DND-41 (cell line): Measurements from ENCODE around the gene ZNF512B.

Experiments
- ATAC-seq: fragments of 200-7000 bp; cut with Tn5 transposase; 3 replicates; pipeline ENCODE4 v1.9.1; 2021; ENCODE audit warnings: low read depth; ENCODE audit not compliant: insufficient read depth
- DNase-seq: peaks from one replicate; pipeline ENCODE4 v3.0.0-alpha.2; 2020
- H2AFZ ChIP-seq: 2 replicates; pipeline ENCODE4 v1.6.0; 2012; ENCODE audit warnings: low read depth, low read length
- H3K27ac ChIP-seq: 2 replicates; pipeline ENCODE4 v1.5.1; 2012; ENCODE audit warnings: low read length, inconsistent platforms
- H3K27me3 ChIP-seq: fragments of 200-600 bp; sonication (generic); 2 replicates; pipeline ENCODE4 v1.6.0; 2012; ENCODE audit warnings: low read length, mild to moderate bottlenecking, inconsistent platforms; ENCODE audit not compliant: insufficient read depth, poor library complexity
- H3K36me3 ChIP-seq: 2 replicates; pipeline ENCODE4 v1.5.1; 2012; ENCODE audit warnings: low read length, inconsistent platforms; ENCODE audit not compliant: insufficient read depth
- H3K4me1 ChIP-seq: 2 replicates; pipeline ENCODE4 v1.5.1; 2012; ENCODE audit warnings: mild to moderate bottlenecking, low read length; ENCODE audit not compliant: insufficient read depth
- H3K4me2 ChIP-seq: 2 replicates; pipeline ENCODE4 v1.6.0; 2012; ENCODE audit warnings: mild to moderate bottlenecking, moderate library complexity, low read length, inconsistent platforms; ENCODE audit not compliant: insufficient read depth
- H3K4me3 ChIP-seq, 2 experiments: fragments of 200-600 bp in 1 of 2; shearing (Covaris generic) in 1 of 2; 2 replicates each; pipeline ENCODE4 v1.5.1; 2012 to 2016; ENCODE audit warnings: inconsistent platforms in 2 of 2, low read length in 2 of 2, mild to moderate bottlenecking in 2 of 2, low read depth in 1 of 2, moderate library complexity in 1 of 2
- H3K79me2 ChIP-seq: 2 replicates; pipeline ENCODE4 v1.6.0; 2012; ENCODE audit warnings: low read length, inconsistent platforms; ENCODE audit not compliant: insufficient read depth
- H3K9ac ChIP-seq: 2 replicates; pipeline ENCODE4 v1.6.0; 2012; ENCODE audit warnings: low read depth, mild to moderate bottlenecking, inconsistent platforms, low read length, moderate library complexity
- H3K9me3 ChIP-seq: 2 replicates; pipeline ENCODE4 v1.5.1; 2012; ENCODE audit warnings: low read length, moderate library complexity, mild to moderate bottlenecking, inconsistent platforms; ENCODE audit not compliant: insufficient read depth, severe bottlenecking
- H4K20me1 ChIP-seq: 2 replicates; pipeline ENCODE4 v1.6.0; 2012; ENCODE audit warnings: low read length; ENCODE audit not compliant: insufficient read depth
- EZH2 ChIP-seq: IDR thresholded peaks from 3 replicates; pipeline ENCODE4 v1.6.1; 2012; ENCODE audit warnings: borderline replicate concordance, low read depth, mild to moderate bottlenecking, moderate library complexity, low read length, inconsistent platforms; ENCODE audit not compliant: severe bottlenecking
- TF ChIP-seq, protein P1 (sequence below): IDR thresholded peaks from 2 replicates; pipeline ENCODE4 v1.5.1; 2012; ENCODE audit warnings: borderline replicate concordance, low read length, moderate library complexity, mild to moderate bottlenecking; ENCODE audit not compliant: poor library complexity, severe bottlenecking; ENCODE audit errors: extremely low read depth

The ZNF512B gene

DNA sequence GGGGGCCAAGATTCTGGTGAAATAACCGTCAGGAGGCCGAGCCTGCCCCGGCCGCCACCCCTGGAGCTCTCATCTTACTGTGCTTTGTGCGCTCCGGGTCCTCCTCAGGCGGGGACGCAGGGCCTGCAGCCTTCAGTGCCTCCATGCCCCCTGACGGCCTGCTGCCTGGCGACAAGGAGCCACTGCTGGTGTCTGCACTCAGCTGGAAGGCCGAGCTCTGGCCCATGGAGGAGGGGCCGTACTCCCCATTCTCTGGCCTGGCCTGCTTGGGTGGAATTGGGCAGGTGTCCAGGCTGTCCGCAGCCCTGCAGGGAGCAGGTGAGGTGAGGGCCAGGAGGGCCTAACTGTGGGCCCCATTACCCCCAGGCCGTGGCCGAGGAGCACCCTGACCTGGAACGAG is 5.3 kb downstream of the ZNF512B start:
- peaks cover 22% of the 10 kb centered on the region for H4K20me1 ChIP-seq
- H3K4me3 ChIP-seq: peak overlapping the region in 1 of 2 experiments; percentile 33; a peak in 2 of 4 replicates
- H3K27ac ChIP-seq: no peak overlapping the region
- TF ChIP-seq, protein P1, sequence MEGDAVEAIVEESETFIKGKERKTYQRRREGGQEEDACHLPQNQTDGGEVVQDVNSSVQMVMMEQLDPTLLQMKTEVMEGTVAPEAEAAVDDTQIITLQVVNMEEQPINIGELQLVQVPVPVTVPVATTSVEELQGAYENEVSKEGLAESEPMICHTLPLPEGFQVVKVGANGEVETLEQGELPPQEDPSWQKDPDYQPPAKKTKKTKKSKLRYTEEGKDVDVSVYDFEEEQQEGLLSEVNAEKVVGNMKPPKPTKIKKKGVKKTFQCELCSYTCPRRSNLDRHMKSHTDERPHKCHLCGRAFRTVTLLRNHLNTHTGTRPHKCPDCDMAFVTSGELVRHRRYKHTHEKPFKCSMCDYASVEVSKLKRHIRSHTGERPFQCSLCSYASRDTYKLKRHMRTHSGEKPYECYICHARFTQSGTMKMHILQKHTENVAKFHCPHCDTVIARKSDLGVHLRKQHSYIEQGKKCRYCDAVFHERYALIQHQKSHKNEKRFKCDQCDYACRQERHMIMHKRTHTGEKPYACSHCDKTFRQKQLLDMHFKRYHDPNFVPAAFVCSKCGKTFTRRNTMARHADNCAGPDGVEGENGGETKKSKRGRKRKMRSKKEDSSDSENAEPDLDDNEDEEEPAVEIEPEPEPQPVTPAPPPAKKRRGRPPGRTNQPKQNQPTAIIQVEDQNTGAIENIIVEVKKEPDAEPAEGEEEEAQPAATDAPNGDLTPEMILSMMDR: no peak
- no peak for TF ChIP-seq EZH2
- H3K4me2 ChIP-seq: no peak overlapping the region
- DNase-seq (no peak), ATAC-seq (no peak)
- peaks cover 35% of the 10 kb centered on the region for H3K79me2 ChIP-seq
- peaks cover 53% of the 10 kb centered on the region for H3K9me3 ChIP-seq
- H3K36me3 ChIP-seq: peaks cover 87% of the 10 kb centered on the region
- H3K9ac ChIP-seq: no peak overlapping the region
- H3K27me3 ChIP-seq: no peaks in the 10 kb centered on the region
- H3K4me1 ChIP-seq: peaks cover 13% of the 10 kb centered on the region
- H2AFZ ChIP-seq: no peak overlapping the region

GRCh38 chr20:63963784-63964301 is 5.9 kb downstream of the ZNF512B start:
- Histone ChIP-seq H3K27me3 (no peaks in the 10 kb centered on the region), H3K4me3 (peak overlapping the region in 1 of 2 experiments; percentile 33; a peak in 2 of 4 replicates), H3K79me2 (peaks cover 31% of the 10 kb centered on the region), H3K36me3 (peaks cover 88% of the 10 kb centered on the region), H3K4me1 (peaks cover 8% of the 10 kb centered on the region), H3K9me3 (peaks cover 51% of the 10 kb centered on the region), H3K4me2 (no peak overlapping the region), H3K27ac (no peak overlapping the region), H3K9ac (no peak overlapping the region), H4K20me1 (peaks cover 26% of the 10 kb centered on the region), H2AFZ (no peak overlapping the region)
- no peak for ATAC-seq
- no peak for DNase-seq
- no peak for TF ChIP-seq EZH2
- TF ChIP-seq, protein P1: no peak

- ATAC-seq: no peak
- H3K9ac ChIP-seq: no peak overlapping the region
- peak overlapping the region in 1 of 2 experiments; percentile 33; a peak in 2 of 4 replicates for H3K4me3 ChIP-seq
- peaks cover 4% of the 10 kb centered on the region for H3K4me1 ChIP-seq
- H3K4me2 ChIP-seq: no peak overlapping the region
- H3K9me3 ChIP-seq: peaks cover 46% of the 10 kb centered on the region
- peaks cover 88% of the 10 kb centered on the region for H3K36me3 ChIP-seq
- H3K27ac ChIP-seq: no peak overlapping the region
- H3K79me2 ChIP-seq: peaks cover 26% of the 10 kb centered on the region
- TF ChIP-seq, protein P1: no peak
- no peak for TF ChIP-seq EZH2
- no peak overlapping the region for H2AFZ ChIP-seq
- no peak for DNase-seq
- peaks cover 31% of the 10 kb centered on the region for H4K20me1 ChIP-seq
- no peaks in the 10 kb centered on the region for H3K27me3 ChIP-seq
These were observed 6.4 kb downstream of the ZNF512B start for GRCh38 chr20:63963348-63963741.
